Tibial artery (tissue), 4 donors: ENCODE data around the gene SLC12A4.
A peak's percentile ranks its signal among the peaks of the same experiment; 100 is the strongest.

Experiments used
- DNase-seq, 2 donors: peaks; one replicate each; pipeline ENCODE4 v3.0.0-alpha.2; 2019
- H3K27ac ChIP-seq, 2 donors: fragments of 200-600 bp; sonication (generic) in 1 of 2; 1 replicate in 1 of 2; 2 replicates in 1 of 2; pipeline ENCODE4 v1.5.1; 2018 to 2019; ENCODE audit warnings: mild to moderate bottlenecking in 1 of 2
- H3K27me3 ChIP-seq, 2 donors: fragments of 200-600 bp; sonication (generic) in 1 of 2; one replicate each; pipeline versions ENCODE4 v1.5.1 to v1.6.0; 2016 to 2019
- H3K36me3 ChIP-seq, 3 donors: fragments of 200-600 bp; sonication (generic) in 2 of 3; one replicate each; pipeline ENCODE4 v1.5.1; 2016 to 2019; ENCODE audit warnings: mild to moderate bottlenecking in 2 of 3
- H3K4me1 ChIP-seq, 4 donors: fragments of 200-600 bp; sonication (generic) in 2 of 4; 1 replicate in 3 of 4; 2 replicates in 1 of 4; pipeline ENCODE4 v1.5.1; 2016 to 2019
- H3K4me3 ChIP-seq, 2 donors: fragments of 200-600 bp; sonication (generic) in 1 of 2; 1 replicate in 1 of 2; 2 replicates in 1 of 2; pipeline ENCODE4 v1.5.1; 2018 to 2019; ENCODE audit warnings: mild to moderate bottlenecking in 2 of 2
- H3K9me3 ChIP-seq, 3 donors: fragments of 200-600 bp; sonication (generic) in 1 of 3; one replicate each; pipeline ENCODE4 v1.5.1; 2016 to 2019
- intact Hi-C: fragments of 100-400 bp; cut with DNase I; formaldehyde crosslinking; loops from one replicate; pipeline ENCODE4 v1.15.0; 2023; ENCODE audit warnings: low total_unique reads
- TF ChIP-seq, protein P1 (sequence below), 2 experiments: fragments of 200-600 bp in 1 of 2; fragments of 450-650 bp in 1 of 2; IDR thresholded peaks; one replicate each; pipeline ENCODE4 v1.5.1; 2017 to 2019; ENCODE audit warnings: antibody characterized with exemption in 2 of 2, mild to moderate bottlenecking in 1 of 2, moderate library complexity in 1 of 2

The SLC12A4 gene

GRCh38 chr16:67932462-67932840 is 36.0 kb downstream of the SLC12A4 start:
- Histone ChIP-seq H3K9me3 (no peaks in the 10 kb centered on the region), H3K36me3 (peaks cover 6 to 57% (median 31%) of the 10 kb centered on the region in 3 donors), H3K4me3 (no peak overlapping the region), H3K27me3 (no peaks in the 10 kb centered on the region), H3K27ac (no peak overlapping the region), H3K4me1 (peaks cover 0 to 24% (median 17%) of the 10 kb centered on the region in 4 donors)
- intact Hi-C loops, result no loop called here
- DNase-seq, result no peak
- TF ChIP-seq, protein P1, sequence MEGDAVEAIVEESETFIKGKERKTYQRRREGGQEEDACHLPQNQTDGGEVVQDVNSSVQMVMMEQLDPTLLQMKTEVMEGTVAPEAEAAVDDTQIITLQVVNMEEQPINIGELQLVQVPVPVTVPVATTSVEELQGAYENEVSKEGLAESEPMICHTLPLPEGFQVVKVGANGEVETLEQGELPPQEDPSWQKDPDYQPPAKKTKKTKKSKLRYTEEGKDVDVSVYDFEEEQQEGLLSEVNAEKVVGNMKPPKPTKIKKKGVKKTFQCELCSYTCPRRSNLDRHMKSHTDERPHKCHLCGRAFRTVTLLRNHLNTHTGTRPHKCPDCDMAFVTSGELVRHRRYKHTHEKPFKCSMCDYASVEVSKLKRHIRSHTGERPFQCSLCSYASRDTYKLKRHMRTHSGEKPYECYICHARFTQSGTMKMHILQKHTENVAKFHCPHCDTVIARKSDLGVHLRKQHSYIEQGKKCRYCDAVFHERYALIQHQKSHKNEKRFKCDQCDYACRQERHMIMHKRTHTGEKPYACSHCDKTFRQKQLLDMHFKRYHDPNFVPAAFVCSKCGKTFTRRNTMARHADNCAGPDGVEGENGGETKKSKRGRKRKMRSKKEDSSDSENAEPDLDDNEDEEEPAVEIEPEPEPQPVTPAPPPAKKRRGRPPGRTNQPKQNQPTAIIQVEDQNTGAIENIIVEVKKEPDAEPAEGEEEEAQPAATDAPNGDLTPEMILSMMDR (IDR thresholded peaks at IDR 0.05), result no peak

- no peaks in the 10 kb centered on the region for H3K9me3 ChIP-seq
- no peak within 1 kb of the TSS for H3K27ac ChIP-seq
- TF ChIP-seq, protein P1 (IDR thresholded peaks at IDR 0.05), result no peak
- peaks cover 6 to 63% (median 35%) of the 10 kb centered on the region in 3 donors for H3K36me3 ChIP-seq
- intact Hi-C loops, result no loop called here
- no peak within 1 kb of the TSS for H3K4me3 ChIP-seq
- peaks cover 0 to 23% (median 15%) of the 10 kb centered on the region in 4 donors for H3K4me1 ChIP-seq
- no peaks in the 10 kb centered on the region for H3K27me3 ChIP-seq
- DNase-seq, result no peak
Measured at GRCh38 chr16:67931712-67932461, 36.5 kb downstream of the SLC12A4 start, which contains the start of gene CTRL. Gene CTRL (minus strand): TSS chr16:67931862. CDS start chr16:67931852, 10 bp downstream.

DNA sequence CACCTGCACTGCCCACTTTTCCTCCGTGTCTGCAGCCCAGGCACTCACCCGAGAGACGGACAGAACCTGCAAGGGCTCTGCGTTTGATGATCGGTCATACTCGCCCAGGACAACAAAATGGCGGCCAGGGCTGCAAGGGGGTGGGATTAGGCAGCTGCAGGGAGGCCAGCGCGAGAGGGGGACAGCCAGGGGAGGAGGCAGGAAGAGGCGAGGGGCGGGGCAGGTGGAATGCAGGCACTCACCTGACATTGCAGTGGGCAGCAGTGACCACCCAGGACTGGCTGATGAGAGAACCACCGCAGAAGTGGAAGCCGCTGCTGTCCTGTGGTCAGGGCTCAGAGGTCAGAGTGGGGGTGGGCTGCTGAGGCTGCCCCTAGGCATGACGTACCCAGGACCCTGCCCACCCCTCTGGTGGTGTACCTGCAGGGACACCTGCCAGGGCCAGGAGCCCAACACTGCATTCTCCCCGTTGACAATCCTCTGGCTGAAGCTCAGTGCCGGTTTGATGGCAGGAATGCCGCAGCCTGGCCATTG is 37.7 kb downstream of the SLC12A4 start:
- TF ChIP-seq, protein P1 (IDR thresholded peaks at IDR 0.05), result no peak
- Histone ChIP-seq H3K9me3 (no peaks in the 10 kb centered on the region), H3K27ac (no peak overlapping the region), H3K36me3 (peaks cover 6 to 64% (median 35%) of the 10 kb centered on the region in 3 donors), H3K27me3 (no peaks in the 10 kb centered on the region), H3K4me1 (peaks cover 0 to 32% (median 25%) of the 10 kb centered on the region in 4 donors), H3K4me3 (no peak overlapping the region)
- no peak for DNase-seq
- intact Hi-C loops, result no loop called here

DNA sequence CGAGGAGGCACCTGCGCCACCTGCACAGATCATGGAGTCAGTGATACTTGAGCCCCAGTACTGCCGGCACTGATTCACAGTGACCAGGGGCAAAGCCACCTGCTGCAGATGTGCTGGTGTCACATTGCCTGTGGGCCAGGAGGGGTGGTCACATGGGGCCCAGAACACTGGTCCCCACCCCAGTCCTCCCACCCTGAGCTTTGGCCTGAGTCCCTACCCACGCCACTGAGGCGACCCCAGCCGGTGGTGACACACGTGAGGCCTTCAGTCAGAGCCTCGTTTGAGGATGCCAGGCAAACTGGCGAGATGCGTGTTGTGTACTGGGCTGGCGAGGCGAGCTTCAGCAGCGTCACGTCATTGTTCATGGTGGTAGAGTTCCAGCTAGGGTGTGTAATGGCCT is 38.2 kb downstream of the SLC12A4 start:
- no peak overlapping the region for H3K27ac ChIP-seq
- no peak overlapping the region for H3K4me3 ChIP-seq
- peaks cover 0 to 35% (median 28%) of the 10 kb centered on the region in 4 donors for H3K4me1 ChIP-seq
- intact Hi-C loops, result no loop called here
- no peaks in the 10 kb centered on the region for H3K27me3 ChIP-seq
- TF ChIP-seq, protein P1 (IDR thresholded peaks at IDR 0.05), result no peak
- peaks cover 6 to 64% (median 35%) of the 10 kb centered on the region in 3 donors for H3K36me3 ChIP-seq
- no peaks in the 10 kb centered on the region for H3K9me3 ChIP-seq
- DNase-seq, result no peak

GRCh38 chr16:67928561-67929364 is 39.7 kb downstream of the SLC12A4 start:
- TF ChIP-seq, protein P1 (IDR thresholded peaks at IDR 0.05), result peak; percentile 88 to 95

More at GRCh38 chr16:67928561-67929364, 39.7 kb downstream of the SLC12A4 start:
- DNase-seq, result peak in 1 of 2 donors; percentile 69
- Histone ChIP-seq H3K4me1 (peaks cover 0 to 29% (median 23%) of the 10 kb centered on the region in 4 donors), H3K27me3 (no peaks in the 10 kb centered on the region), H3K27ac (no peak overlapping the region), H3K9me3 (no peaks in the 10 kb centered on the region), H3K4me3 (no peak overlapping the region), H3K36me3 (peaks cover 6 to 57% (median 35%) of the 10 kb centered on the region in 3 donors)
- intact Hi-C loops, result loop anchor here (2.0 to 10.0 kb wide), 4 partner anchors 46 to 254 kb away; no protein-coding TSS in a partner anchor
